Measurements from ENCODE around the gene EML6. TPM values are rescaled to one million over a fixed set of nuclear protein-coding genes. Genes with fewer than 3 reads are reported as not detected.

Gene EML6
- total and polyA plus RNA-seq, 4 donors, result 0.94 to 5.1 (median 2.0) TPM

- H3K27me3 ChIP-seq (ENCODE audit: control insufficient read depth in 3 of 3, insufficient read depth in 3 of 3, low read length in 2 of 3), result no peaks in the 10 kb centered on the region
- no peak overlapping the region for H3K4me3 ChIP-seq
- no peaks in the 10 kb centered on the region for H3K36me3 ChIP-seq (ENCODE audit: control insufficient read depth in 4 of 4, insufficient read depth in 4 of 4, low read length in 4 of 4)
- H3K4me1 ChIP-seq (ENCODE audit: control insufficient read depth in 5 of 5, insufficient read depth in 5 of 5, low read length in 5 of 5), result no peaks in the 10 kb centered on the region
- no peak for TF ChIP-seq CTCF (IDR thresholded peaks at IDR 0.05; ENCODE audit: control extremely low read depth, extremely low read depth)
- peaks cover 0 to 2% (median 0%) of the 10 kb centered on the region in 4 donors for H3K9me3 ChIP-seq (ENCODE audit: control insufficient read depth in 4 of 4, insufficient read depth in 3 of 4, low read length in 3 of 4)
- ATAC-seq (ENCODE audit: insufficient read depth, low FRiP score), result no peak
- DNase-seq, result no peak
- no peak overlapping the region for H3K27ac ChIP-seq (ENCODE audit: low read depth in 1 of 2, low read length in 1 of 2)
- no peak overlapping the region for H3K9ac ChIP-seq (ENCODE audit: insufficient read depth in 1 of 2, low read length in 2 of 2)
- 84 to 93% methylated on average over 5 of the region's 5 CpGs for WGBS, 2 donors
Measured at GRCh38 chr2:54863660-54864059, 140.2 kb downstream of the EML6 start.

GRCh38 chr2:54864096-54864495 is 140.6 kb downstream of the EML6 start:
- WGBS, 2 donors, result 73 to 88% methylated on average over 1 of the region's 1 CpG
- H3K27ac ChIP-seq (ENCODE audit: low read depth in 1 of 2, low read length in 1 of 2), result no peak overlapping the region
- H3K9me3 ChIP-seq (ENCODE audit: control insufficient read depth in 4 of 4, insufficient read depth in 3 of 4, low read length in 3 of 4), result peaks cover 0 to 2% (median 0%) of the 10 kb centered on the region in 4 donors
- no peak for TF ChIP-seq CTCF (IDR thresholded peaks at IDR 0.05; ENCODE audit: control extremely low read depth, extremely low read depth)
- no peaks in the 10 kb centered on the region for H3K4me1 ChIP-seq (ENCODE audit: control insufficient read depth in 5 of 5, insufficient read depth in 5 of 5, low read length in 5 of 5)
- no peak overlapping the region for H3K9ac ChIP-seq (ENCODE audit: insufficient read depth in 1 of 2, low read length in 2 of 2)
- DNase-seq (no peak), ATAC-seq (ENCODE audit: insufficient read depth, low FRiP score) (no peak)
- no peaks in the 10 kb centered on the region for H3K27me3 ChIP-seq (ENCODE audit: control insufficient read depth in 3 of 3, insufficient read depth in 3 of 3, low read length in 2 of 3)
- H3K4me3 ChIP-seq, result no peak overlapping the region
- no peaks in the 10 kb centered on the region for H3K36me3 ChIP-seq (ENCODE audit: control insufficient read depth in 4 of 4, insufficient read depth in 4 of 4, low read length in 4 of 4)

- no peak overlapping the region for H3K9ac ChIP-seq (ENCODE audit: insufficient read depth in 1 of 2, low read length in 2 of 2)
- H3K4me3 ChIP-seq, result no peak overlapping the region
- H3K9me3 ChIP-seq (ENCODE audit: control insufficient read depth in 4 of 4, insufficient read depth in 3 of 4, low read length in 3 of 4), result peaks cover 0 to 2% (median 0%) of the 10 kb centered on the region in 4 donors
- H3K4me1 ChIP-seq (ENCODE audit: control insufficient read depth in 5 of 5, insufficient read depth in 5 of 5, low read length in 5 of 5), result no peaks in the 10 kb centered on the region
- no peak for DNase-seq
- TF ChIP-seq CTCF (IDR thresholded peaks at IDR 0.05; ENCODE audit: control extremely low read depth, extremely low read depth), result no peak
- H3K36me3 ChIP-seq (ENCODE audit: control insufficient read depth in 4 of 4, insufficient read depth in 4 of 4, low read length in 4 of 4), result no peaks in the 10 kb centered on the region
- H3K27ac ChIP-seq (ENCODE audit: low read depth in 1 of 2, low read length in 1 of 2), result no peak overlapping the region
- no peaks in the 10 kb centered on the region for H3K27me3 ChIP-seq (ENCODE audit: control insufficient read depth in 3 of 3, insufficient read depth in 3 of 3, low read length in 2 of 3)
- ATAC-seq (ENCODE audit: insufficient read depth, low FRiP score), result no peak
- 56 to 82% methylated on average over 5 of the region's 5 CpGs for WGBS, 2 donors
Measured at GRCh38 chr2:54864727-54865126, 141.3 kb downstream of the EML6 start.

GRCh38 chr2:54866179-54866578 is 142.7 kb downstream of the EML6 start:
- Histone ChIP-seq H3K36me3 (ENCODE audit: control insufficient read depth in 4 of 4, insufficient read depth in 4 of 4, low read length in 4 of 4) (no peaks in the 10 kb centered on the region), H3K27me3 (ENCODE audit: control insufficient read depth in 3 of 3, insufficient read depth in 3 of 3, low read length in 2 of 3) (no peaks in the 10 kb centered on the region), H3K4me3 (no peak overlapping the region), H3K4me1 (ENCODE audit: control insufficient read depth in 5 of 5, insufficient read depth in 5 of 5, low read length in 5 of 5) (no peaks in the 10 kb centered on the region), H3K9me3 (ENCODE audit: control insufficient read depth in 4 of 4, insufficient read depth in 3 of 4, low read length in 3 of 4) (no peaks in the 10 kb centered on the region), H3K27ac (ENCODE audit: low read depth in 1 of 2, low read length in 1 of 2) (no peak overlapping the region), H3K9ac (ENCODE audit: insufficient read depth in 1 of 2, low read length in 2 of 2) (no peak overlapping the region)
- DNase-seq (no peak), ATAC-seq (ENCODE audit: insufficient read depth, low FRiP score) (no peak)
- WGBS, 2 donors, result 84 to 95% methylated on average over 2 of the region's 2 CpGs
- TF ChIP-seq CTCF (IDR thresholded peaks at IDR 0.05; ENCODE audit: control extremely low read depth, extremely low read depth), result no peak
